ENCODE measurements around the gene ADIPOQ. TPM values are rescaled to one million over a fixed set of nuclear protein-coding genes. Genes with fewer than 3 reads are reported as not detected.

Gene ADIPOQ
- polyA plus RNA-seq, 1 of the 3 experiments (the other 2 are of a cell fraction): not detected

GRCh38 chr3:186870421-186871201 lies 28.1 kb downstream of the ADIPOQ start:
- Histone ChIP-seq H3K9ac (no peak overlapping the region), H3K9me3 (no peaks in the 10 kb centered on the region), H3K4me3 (ENCODE audit: low read depth in 2 of 2, low read length in 1 of 2) (no peak overlapping the region), H4K20me1 (ENCODE audit: insufficient read depth) (no peaks in the 10 kb centered on the region), H3K36me3 (replicated peaks in 1 of 2; ENCODE audit: control insufficient read depth in 1 of 2, insufficient read depth in 2 of 2, low read length in 1 of 2) (no peaks in the 10 kb centered on the region), H3K27ac (ENCODE audit: low read depth in 2 of 2, low read length in 1 of 2) (no peak overlapping the region; a peak in 1 of 4 replicates), H3K4me1 (ENCODE audit: control insufficient read depth in 1 of 2, insufficient read depth in 2 of 2, low read depth in 1 of 2, low read length in 1 of 2) (peaks cover 0 to 4% of the 10 kb centered on the region in 2 experiments; a peak in 1 of 4 replicates), H3K27me3 (ENCODE audit: insufficient read depth) (no peaks in the 10 kb centered on the region), H3K9me2 (no peaks in the 10 kb centered on the region), H3K79me2 (ENCODE audit: insufficient read depth) (no peaks in the 10 kb centered on the region), H3K4me2 (no peak overlapping the region), H3F3A (replicated peaks; ENCODE audit: insufficient read depth) (no peaks in the 10 kb centered on the region), H2AFZ (ENCODE audit: low read depth) (no peak overlapping the region)
- ChIA-PET POLR2A (no interaction called here), CTCF (interaction anchor here (1.0 kb wide), 1 partner anchor 10 kb away, joined by 3 read pairs; no protein-coding TSS in a partner anchor)
- WGBS (ENCODE audit: low lambda C conversion rate): 86% methylated on average over 5 of the region's 5 CpGs
- TF ChIP-seq YY1 (IDR thresholded peaks at IDR 0.05; ENCODE audit: low read depth) (no peak), TEAD4 (IDR thresholded peaks at IDR 0.05; ENCODE audit: borderline replicate concordance, insufficient read depth) (no peak), RCOR1 (IDR thresholded peaks at IDR 0.05; ENCODE audit: low read length) (no peak), TAF1 (IDR thresholded peaks at IDR 0.05; ENCODE audit: borderline replicate concordance, low read depth, low read length) (no peak), RXRA (IDR thresholded peaks at IDR 0.05; ENCODE audit: borderline replicate concordance, low read depth) (no peak), FOXM1 (IDR thresholded peaks at IDR 0.05; ENCODE audit: low read depth) (no peak), ELF1 (IDR thresholded peaks at IDR 0.05) (no peak), EZH2phosphoT487 (IDR thresholded peaks at IDR 0.05; ENCODE audit: borderline replicate concordance, low read depth) (no peak), MAX (IDR thresholded peaks at IDR 0.05; ENCODE audit: low read depth) (no peak), SMC3 (IDR thresholded peaks at IDR 0.05; ENCODE audit: low read depth, low read length) (no peak), EP300 (IDR thresholded peaks at IDR 0.05; ENCODE audit: borderline replicate concordance in 1 of 2, low read depth in 1 of 2, low read length in 1 of 2) (no peak), REST (IDR thresholded peaks at IDR 0.05; ENCODE audit: low read depth, low read length) (no peak), GABPA (IDR thresholded peaks at IDR 0.05; ENCODE audit: low read depth) (no peak), CHD2 (IDR thresholded peaks at IDR 0.05; ENCODE audit: low read length, partially characterized antibody) (no peak), POLR2AphosphoS5 (IDR thresholded peaks at IDR 0.05; ENCODE audit: low read depth, low read length) (no peak), USF2 (IDR thresholded peaks at IDR 0.05; ENCODE audit: borderline replicate concordance, low read depth, low read length) (no peak), RAD21 (IDR thresholded peaks at IDR 0.05; ENCODE audit: low read length) (no peak)
- TF ChIP-seq, protein P1, sequence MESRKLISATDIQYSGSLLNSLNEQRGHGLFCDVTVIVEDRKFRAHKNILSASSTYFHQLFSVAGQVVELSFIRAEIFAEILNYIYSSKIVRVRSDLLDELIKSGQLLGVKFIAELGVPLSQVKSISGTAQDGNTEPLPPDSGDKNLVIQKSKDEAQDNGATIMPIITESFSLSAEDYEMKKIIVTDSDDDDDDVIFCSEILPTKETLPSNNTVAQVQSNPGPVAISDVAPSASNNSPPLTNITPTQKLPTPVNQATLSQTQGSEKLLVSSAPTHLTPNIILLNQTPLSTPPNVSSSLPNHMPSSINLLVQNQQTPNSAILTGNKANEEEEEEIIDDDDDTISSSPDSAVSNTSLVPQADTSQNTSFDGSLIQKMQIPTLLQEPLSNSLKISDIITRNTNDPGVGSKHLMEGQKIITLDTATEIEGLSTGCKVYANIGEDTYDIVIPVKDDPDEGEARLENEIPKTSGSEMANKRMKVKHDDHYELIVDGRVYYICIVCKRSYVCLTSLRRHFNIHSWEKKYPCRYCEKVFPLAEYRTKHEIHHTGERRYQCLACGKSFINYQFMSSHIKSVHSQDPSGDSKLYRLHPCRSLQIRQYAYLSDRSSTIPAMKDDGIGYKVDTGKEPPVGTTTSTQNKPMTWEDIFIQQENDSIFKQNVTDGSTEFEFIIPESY (IDR thresholded peaks at IDR 0.05; ENCODE audit: borderline replicate concordance, low read depth): no peak
- TF ChIP-seq, protein P2, sequence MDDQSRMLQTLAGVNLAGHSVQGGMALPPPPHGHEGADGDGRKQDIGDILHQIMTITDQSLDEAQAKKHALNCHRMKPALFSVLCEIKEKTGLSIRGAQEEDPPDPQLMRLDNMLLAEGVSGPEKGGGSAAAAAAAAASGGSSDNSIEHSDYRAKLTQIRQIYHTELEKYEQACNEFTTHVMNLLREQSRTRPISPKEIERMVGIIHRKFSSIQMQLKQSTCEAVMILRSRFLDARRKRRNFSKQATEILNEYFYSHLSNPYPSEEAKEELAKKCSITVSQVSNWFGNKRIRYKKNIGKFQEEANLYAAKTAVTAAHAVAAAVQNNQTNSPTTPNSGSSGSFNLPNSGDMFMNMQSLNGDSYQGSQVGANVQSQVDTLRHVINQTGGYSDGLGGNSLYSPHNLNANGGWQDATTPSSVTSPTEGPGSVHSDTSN (IDR thresholded peaks at IDR 0.05): no peak
- DNase-seq: no peak
